Measurements from ENCODE around the gene TKT.

DNA sequence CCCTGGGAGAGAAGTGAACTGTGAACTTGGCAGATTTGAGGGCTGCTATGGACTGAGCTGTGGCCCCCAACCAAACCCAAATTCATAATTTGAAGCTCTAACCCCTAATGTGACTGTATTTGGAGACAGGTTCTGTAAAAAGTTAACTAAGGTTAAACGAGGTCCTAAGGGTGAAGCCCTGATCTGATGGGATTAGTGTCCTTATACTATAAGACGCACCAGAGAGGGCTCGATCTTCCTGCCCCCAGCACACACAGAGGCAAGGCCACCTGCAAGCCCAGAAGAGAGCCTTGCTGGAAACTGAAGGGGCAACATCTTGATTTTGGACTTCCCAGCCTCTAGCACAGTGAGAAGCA is 34.0 kb downstream of the TKT start:
- no peak for TF ChIP-seq SIN3A (IDR thresholded peaks at IDR 0.05; ENCODE audit: low read depth)
- TF ChIP-seq POLR2A (IDR thresholded peaks at IDR 0.05; ENCODE audit: borderline replicate concordance, extremely low read depth, insufficient read depth, insufficient read length) = no peak
- no peak for TF ChIP-seq EZH2phosphoT487 (IDR thresholded peaks at IDR 0.05; ENCODE audit: borderline replicate concordance)
- TF ChIP-seq ZFX (IDR thresholded peaks at IDR 0.05) = no peak
- no peak for TF ChIP-seq SP1 (IDR thresholded peaks at IDR 0.05; ENCODE audit: low read depth)
- TF ChIP-seq, protein P1, sequence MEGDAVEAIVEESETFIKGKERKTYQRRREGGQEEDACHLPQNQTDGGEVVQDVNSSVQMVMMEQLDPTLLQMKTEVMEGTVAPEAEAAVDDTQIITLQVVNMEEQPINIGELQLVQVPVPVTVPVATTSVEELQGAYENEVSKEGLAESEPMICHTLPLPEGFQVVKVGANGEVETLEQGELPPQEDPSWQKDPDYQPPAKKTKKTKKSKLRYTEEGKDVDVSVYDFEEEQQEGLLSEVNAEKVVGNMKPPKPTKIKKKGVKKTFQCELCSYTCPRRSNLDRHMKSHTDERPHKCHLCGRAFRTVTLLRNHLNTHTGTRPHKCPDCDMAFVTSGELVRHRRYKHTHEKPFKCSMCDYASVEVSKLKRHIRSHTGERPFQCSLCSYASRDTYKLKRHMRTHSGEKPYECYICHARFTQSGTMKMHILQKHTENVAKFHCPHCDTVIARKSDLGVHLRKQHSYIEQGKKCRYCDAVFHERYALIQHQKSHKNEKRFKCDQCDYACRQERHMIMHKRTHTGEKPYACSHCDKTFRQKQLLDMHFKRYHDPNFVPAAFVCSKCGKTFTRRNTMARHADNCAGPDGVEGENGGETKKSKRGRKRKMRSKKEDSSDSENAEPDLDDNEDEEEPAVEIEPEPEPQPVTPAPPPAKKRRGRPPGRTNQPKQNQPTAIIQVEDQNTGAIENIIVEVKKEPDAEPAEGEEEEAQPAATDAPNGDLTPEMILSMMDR (IDR thresholded peaks at IDR 0.05 in 2 of 3, conservative IDR thresholded peaks at IDR 0.05 in 1 of 3; ENCODE audit: borderline replicate concordance in 1 of 3, insufficient read depth in 1 of 3, low read depth in 2 of 3, low read length in 2 of 3) = no peak
- TF ChIP-seq, protein P2, sequence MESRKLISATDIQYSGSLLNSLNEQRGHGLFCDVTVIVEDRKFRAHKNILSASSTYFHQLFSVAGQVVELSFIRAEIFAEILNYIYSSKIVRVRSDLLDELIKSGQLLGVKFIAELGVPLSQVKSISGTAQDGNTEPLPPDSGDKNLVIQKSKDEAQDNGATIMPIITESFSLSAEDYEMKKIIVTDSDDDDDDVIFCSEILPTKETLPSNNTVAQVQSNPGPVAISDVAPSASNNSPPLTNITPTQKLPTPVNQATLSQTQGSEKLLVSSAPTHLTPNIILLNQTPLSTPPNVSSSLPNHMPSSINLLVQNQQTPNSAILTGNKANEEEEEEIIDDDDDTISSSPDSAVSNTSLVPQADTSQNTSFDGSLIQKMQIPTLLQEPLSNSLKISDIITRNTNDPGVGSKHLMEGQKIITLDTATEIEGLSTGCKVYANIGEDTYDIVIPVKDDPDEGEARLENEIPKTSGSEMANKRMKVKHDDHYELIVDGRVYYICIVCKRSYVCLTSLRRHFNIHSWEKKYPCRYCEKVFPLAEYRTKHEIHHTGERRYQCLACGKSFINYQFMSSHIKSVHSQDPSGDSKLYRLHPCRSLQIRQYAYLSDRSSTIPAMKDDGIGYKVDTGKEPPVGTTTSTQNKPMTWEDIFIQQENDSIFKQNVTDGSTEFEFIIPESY (IDR thresholded peaks at IDR 0.05; ENCODE audit: extremely low read depth, insufficient replicate concordance, low read length) = no peak
- TF ChIP-seq CEBPB (IDR thresholded peaks at IDR 0.05; ENCODE audit: low read depth) = no peak
- no peak for TF ChIP-seq YY1 (IDR thresholded peaks at IDR 0.05; ENCODE audit: extremely low read depth, insufficient replicate concordance, low read depth, low read length)
- TF ChIP-seq, protein P3, sequence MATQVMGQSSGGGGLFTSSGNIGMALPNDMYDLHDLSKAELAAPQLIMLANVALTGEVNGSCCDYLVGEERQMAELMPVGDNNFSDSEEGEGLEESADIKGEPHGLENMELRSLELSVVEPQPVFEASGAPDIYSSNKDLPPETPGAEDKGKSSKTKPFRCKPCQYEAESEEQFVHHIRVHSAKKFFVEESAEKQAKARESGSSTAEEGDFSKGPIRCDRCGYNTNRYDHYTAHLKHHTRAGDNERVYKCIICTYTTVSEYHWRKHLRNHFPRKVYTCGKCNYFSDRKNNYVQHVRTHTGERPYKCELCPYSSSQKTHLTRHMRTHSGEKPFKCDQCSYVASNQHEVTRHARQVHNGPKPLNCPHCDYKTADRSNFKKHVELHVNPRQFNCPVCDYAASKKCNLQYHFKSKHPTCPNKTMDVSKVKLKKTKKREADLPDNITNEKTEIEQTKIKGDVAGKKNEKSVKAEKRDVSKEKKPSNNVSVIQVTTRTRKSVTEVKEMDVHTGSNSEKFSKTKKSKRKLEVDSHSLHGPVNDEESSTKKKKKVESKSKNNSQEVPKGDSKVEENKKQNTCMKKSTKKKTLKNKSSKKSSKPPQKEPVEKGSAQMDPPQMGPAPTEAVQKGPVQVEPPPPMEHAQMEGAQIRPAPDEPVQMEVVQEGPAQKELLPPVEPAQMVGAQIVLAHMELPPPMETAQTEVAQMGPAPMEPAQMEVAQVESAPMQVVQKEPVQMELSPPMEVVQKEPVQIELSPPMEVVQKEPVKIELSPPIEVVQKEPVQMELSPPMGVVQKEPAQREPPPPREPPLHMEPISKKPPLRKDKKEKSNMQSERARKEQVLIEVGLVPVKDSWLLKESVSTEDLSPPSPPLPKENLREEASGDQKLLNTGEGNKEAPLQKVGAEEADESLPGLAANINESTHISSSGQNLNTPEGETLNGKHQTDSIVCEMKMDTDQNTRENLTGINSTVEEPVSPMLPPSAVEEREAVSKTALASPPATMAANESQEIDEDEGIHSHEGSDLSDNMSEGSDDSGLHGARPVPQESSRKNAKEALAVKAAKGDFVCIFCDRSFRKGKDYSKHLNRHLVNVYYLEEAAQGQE (IDR thresholded peaks at IDR 0.05; ENCODE audit: low read depth) = no peak
- TF ChIP-seq, protein P4, sequence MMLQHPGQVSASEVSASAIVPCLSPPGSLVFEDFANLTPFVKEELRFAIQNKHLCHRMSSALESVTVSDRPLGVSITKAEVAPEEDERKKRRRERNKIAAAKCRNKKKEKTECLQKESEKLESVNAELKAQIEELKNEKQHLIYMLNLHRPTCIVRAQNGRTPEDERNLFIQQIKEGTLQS (IDR thresholded peaks at IDR 0.05) = no peak

Measured in HCT116 (cell line).